AG04449 (cell line): Measurements from ENCODE around the gene ASB4.

Source experiments
- CTCF ChIA-PET: fragments of 350-600 bp; formaldehyde crosslinking; extraction: SDS; loops from one replicate; lab custom pipeline; 2021; ENCODE audit warnings: antibody characterized with exemption; lab: Yijun Ruan, JAX
- POLR2A ChIA-PET: fragments of 400-600, 350-600 bp; formaldehyde crosslinking; extraction: SDS; loops from one replicate; lab custom pipeline; 2020; ENCODE audit warnings: antibody characterized with exemption, inconsistent platforms; lab: Yijun Ruan, JAX
- DNase-seq: peaks from one replicate; pipeline ENCODE4 v3.0.0-alpha.2; 2010; ENCODE audit warnings: low read depth, low spot score
- H3K4me3 ChIP-seq: 2 replicates; pipeline ENCODE4 v1.5.1; 2011; ENCODE audit warnings: low read depth, mild to moderate bottlenecking, control low read depth, low read length
- TF ChIP-seq, protein P1 (sequence below): IDR thresholded peaks from one replicate; pipeline ENCODE4 v1.5.1; 2011; ENCODE audit warnings: mild to moderate bottlenecking, moderate library complexity, low read length, control low read depth, inconsistent platforms; ENCODE audit not compliant: insufficient read depth; ENCODE audit errors: missing control alignments

ASB4 gene

DNA sequence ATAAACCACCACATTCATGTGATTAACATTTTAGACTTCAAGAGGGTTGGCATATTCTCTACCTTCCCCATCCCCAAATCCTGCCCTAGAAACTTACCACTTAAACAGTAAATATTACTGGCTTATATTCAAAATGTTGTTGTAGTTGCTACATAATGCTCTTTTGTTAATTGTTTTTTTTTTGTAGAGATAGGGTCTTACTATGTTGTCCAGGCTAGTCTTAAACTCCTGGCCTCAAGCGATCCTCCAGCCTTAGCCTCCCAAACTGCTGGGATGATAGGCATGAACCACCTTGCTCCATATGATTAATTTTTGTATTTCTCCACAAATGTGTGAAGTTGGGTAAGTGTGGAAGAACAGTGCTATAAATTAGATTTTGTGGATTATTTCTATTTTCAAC lies 104.0 kb downstream of the ASB4 start:
- no peak for DNase-seq
- POLR2A ChIA-PET = no interaction called here
- no peak overlapping the region for H3K4me3 ChIP-seq
- TF ChIP-seq, protein P1, sequence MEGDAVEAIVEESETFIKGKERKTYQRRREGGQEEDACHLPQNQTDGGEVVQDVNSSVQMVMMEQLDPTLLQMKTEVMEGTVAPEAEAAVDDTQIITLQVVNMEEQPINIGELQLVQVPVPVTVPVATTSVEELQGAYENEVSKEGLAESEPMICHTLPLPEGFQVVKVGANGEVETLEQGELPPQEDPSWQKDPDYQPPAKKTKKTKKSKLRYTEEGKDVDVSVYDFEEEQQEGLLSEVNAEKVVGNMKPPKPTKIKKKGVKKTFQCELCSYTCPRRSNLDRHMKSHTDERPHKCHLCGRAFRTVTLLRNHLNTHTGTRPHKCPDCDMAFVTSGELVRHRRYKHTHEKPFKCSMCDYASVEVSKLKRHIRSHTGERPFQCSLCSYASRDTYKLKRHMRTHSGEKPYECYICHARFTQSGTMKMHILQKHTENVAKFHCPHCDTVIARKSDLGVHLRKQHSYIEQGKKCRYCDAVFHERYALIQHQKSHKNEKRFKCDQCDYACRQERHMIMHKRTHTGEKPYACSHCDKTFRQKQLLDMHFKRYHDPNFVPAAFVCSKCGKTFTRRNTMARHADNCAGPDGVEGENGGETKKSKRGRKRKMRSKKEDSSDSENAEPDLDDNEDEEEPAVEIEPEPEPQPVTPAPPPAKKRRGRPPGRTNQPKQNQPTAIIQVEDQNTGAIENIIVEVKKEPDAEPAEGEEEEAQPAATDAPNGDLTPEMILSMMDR = no peak
- CTCF ChIA-PET = interaction anchor here (0.6 kb wide), 1 partner anchor 352 kb away, joined by 3 read pairs; no protein-coding TSS in a partner anchor
